GM21576 (cell line): ENCODE measurements around the gene GAK.

Experiments used
- ATAC-seq: cut with Tn5 transposase; IDR thresholded peaks from one replicate; pipeline ENCODE4 v1.9.1; 2021; ENCODE audit warnings: mild to moderate bottlenecking, moderate library complexity; ENCODE audit not compliant: unreplicated experiment

The GAK gene

DNA sequence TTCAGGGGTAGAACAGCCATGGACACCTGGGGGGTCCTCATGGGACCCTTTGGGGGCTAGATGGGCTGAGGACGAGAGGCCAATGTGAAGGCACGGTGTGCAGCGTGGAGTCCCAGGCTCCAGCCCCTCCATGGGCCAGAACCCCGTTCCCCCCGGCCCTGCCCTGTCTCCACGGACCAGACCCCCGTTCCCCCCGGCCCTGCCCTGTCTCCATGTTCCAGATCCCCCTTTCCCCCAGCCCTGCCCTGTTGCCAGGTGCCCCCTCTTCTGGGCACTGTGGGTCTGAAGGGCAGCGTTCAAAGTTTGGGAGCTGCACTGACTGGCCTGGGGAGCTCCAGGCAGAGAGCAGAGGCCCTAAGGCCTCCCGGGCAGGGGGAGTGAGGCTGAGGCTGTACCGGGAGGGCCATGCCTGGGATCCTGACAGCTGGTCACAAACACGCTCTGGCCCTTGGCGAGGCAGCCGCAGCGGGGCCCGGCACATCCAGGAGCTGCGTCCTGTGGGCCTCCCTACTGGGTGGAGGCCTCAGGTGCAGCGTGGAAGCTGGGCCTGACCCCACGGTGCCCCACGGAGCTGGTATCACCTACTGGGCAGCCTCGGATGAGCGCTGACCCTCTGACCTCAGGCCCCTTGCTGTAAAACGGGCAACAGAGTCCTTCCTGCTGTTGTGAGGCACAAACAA is 32.4 kb upstream of the GAK start:
- ATAC-seq, result no peak

DNA sequence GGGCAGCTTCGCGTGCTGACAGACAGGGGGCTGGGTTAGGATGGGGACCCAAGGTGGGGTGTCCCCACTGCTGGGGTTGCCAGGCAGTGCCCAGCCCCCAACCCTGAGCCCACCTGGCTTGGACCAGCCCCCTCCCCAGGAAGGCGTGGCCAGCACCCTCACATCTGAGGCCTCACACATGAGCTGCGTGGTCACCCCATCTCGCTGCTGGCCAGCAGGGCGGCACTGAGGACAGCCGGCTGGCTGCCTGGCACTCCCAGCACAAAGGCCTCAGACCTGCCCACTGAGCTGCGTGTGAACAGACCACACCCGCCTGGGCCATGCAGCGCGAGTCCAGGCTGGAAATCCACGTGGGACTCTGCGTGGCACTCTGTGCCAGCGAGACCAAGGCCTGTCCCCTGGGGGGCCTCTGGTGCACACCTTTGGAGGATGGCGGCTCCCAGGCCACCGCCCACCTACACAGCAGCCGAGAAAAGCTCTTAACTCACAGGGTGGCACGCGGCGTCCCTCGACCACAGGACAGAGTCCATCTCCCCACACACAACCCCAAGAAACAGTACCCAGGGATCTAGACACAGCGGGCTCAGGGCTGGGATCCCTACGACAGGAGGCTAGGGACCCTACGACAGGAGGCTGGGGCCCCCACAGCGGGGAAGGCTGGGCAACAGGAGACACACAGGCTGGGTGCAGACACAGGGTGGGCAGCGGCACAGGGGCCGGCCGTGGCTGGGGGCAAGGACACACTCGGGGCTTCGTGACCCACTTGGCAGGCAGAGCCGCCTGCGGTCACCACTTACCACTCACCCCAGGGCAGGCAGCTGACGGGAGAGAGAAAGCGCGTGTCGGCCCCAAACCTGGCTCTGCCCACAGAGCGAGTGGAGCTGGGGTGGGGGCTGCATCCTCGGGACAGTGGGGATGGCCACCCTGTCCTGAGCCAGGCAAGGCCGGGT is 31.4 kb upstream of the GAK start:
- no peak for ATAC-seq

DNA sequence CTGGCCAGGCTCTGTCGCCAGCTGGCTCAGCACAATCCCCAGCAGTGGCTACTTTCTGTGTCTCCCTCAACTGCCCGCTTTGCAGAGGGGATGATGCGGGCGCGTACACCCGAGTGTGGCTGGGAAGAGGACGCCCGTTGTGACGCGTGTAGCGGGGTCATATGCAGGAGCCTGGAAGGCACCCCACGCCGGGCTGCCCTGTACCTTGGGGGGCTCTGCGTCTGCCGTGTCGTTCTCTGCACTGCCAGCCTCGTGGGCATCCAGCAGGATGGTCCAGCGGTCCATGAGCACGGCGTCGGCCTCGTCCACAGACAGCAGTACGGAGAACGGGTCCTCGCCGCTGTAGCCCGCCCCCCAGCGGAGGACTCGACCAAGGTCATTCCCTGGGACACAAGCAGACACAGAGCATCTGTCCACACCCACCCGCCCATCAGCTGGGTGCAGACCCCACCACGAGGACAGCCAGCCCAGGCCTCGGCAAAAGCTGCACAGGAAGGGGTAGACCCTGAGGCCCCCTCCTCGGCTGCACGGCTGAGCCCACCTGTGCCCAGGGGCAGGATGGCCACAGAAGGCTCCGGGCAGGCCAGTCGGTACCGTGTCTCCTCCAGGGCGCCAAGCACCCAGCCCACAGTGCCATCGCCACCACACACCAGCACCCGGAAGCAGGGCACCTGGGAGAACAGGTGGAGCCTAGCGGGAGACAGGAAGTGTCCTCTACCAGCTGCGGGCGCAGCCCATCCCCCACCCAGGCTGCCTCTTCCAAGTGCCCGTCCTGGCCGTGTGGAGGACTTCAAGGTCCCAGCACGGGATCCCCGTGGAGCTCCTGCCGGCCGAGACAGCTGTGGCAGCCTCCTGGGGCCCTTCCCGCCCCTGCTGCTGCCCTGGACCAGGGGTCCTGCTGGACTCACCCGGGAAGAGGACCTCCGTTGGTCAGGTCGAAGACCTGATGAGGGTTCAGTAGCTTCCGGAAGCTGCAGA is 30.4 kb upstream of the GAK start:
- no peak for ATAC-seq

DNA sequence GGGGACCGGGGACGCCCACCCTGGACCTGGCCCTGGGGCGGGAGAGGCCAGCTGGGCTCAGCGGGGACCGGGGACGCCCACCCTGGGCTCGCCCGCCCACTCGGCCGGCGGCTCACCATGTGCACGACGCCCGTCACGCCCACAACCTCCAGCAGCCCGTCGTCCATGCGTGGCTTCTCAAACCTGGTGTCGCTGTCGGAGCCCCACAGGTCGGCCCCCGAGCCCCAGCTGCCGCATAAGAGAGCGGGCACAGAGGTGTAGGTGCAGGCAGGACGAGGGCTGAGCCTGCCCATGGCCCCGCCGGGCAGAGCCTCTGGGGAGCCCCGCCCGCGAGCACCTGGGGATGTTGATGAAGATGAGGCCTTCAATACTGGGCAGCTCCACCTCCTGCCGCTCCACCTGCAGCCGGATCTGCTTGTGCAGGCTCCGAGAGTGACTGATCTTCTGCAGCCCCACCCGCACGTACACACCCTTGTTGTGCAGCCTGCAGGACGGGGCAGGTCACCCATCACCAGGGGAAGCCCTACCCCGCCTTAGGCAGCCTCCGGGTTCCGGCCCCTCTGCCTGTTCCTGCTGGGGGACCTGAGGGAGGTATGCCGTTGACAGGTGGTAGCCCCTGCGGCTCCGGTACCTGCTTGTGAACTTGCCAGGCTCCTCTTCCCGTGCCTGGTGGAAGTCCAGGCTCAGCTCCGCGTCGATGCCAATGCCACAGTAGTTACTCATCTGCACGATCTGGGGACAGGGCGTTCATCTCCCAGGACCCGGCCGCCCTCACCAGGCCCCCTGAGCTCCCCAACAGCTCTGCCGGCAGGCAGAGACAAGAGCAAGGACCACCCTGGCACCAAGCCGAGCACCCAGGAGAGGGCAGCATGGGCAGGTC is 29.5 kb upstream of the GAK start:
- no peak for ATAC-seq

DNA sequence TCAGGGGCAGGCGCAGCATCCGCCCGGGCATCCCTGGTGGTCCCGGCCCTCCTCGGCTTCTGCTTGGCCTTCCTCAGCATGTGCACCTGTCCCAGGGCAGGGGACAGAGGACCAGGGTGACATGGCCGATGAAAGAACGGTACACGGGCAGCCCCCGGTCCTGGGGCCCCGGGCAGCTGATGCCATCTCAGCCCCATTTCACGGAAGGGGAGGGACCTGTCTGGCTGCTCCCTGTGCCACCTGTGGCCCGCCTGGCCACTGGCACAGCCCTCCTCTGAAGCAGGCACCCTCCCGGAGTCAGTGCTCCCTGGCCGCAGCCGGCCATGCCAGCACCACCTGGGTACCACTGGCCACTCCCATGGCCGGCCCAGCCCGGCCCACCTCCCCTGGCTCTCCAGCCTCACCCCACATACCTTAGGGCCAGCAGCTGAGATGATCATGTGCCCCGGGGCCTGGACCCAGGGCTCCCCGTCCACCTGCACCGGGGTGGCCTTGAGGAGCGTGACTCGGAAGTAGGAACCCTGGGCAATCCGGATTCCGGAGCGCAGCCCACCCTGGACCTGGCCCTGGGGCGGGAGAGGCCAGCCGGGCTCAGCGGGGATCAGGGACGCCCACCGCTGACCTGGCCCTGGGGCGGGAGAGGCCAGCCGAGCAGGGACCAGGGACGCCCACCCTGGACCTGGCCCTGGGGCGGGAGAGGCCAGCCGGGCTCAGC is 28.7 kb upstream of the GAK start:
- no peak for ATAC-seq

DNA sequence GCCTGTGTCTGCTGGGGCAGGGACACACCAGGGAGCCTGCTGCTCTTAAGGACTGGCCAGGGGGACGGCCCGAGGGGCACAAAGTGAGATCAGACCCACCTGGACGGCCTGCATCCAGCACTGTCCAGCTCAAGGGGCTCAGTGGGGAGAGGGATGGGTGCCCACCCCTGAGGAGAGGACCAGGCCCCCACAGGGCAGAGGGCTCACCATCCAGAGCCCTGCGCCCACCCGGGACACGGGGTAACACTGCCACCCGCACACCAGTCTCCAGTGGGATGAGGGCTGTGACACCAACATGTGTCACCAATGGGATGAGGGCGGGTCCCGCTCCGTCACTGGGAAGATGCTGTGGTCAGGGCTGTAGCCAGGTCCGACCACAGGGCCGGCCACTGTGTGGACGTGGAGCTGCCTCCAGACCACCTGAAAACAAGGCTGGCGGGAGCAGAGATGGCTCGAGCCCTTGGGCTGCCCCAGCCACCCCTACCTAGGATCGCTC is 28.1 kb upstream of the GAK start:
- ATAC-seq, result no peak

DNA sequence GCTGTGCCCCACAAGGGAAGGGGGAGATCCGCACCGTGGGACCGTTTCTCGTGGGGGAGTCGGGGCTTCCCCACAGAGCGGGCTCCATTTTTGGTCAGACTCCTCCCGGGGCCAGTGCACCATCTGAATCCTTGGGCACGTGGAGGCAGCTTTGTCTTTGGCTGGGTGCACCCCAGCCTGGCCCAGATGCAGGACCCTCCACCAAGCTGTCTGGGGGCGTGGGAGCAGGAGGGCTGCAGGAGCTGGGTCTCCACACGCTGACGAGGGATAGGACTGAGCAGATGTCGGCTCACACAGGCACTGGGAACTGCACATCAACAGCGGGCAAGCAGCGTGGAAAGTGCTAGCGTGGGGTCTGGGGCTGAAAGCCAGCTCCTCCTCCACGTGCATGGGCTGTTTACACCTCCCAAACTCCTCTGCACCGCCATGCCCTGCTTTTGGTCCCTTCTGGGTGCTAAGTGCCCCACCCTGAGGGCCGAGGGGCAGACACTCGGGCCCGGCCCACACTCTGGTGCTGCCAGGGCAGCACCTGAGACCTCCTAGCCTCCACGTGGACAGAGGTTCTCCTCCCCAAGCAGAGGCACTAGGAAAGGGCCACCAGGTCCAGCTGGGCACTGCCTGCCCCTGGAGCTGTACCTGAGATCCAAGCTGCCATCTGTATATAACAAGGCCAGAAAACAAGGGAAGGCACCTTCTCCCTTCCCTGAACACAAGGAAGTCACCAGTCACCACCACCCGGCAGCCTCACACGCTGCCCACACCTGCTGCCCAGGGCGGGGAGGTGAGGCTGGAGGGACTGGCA is 27.4 kb upstream of the GAK start:
- ATAC-seq, result no peak

DNA sequence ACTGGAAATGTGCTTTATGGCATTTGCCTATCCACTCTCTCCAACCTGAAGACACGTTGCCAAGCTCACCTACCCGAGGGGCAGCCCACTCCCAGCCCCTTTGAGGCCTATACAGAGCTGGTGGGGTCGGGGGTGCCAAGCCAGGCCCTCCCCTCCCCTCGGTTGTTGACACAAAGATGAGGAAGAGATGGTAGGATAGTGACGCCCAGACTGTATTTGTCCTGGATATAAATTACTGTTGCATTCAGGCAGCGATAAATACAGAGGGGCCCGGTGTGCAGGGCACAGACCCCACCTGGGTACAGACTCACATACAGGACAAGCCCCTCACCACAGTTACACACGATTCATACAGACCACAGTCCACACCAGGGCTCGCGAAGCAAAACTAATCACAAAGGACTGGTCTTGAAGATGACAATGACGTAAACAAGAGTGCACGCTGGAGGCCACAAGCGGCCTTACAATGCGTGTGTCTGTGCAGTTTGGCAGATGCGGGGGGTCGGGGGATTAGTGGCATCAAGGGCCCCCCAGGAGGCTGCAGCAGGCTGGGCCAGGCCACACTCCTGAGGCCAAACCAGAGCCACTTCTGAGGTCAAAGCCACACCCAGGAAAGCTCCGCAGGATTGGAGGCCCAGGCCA is 26.7 kb upstream of the GAK start:
- no peak for ATAC-seq

DNA sequence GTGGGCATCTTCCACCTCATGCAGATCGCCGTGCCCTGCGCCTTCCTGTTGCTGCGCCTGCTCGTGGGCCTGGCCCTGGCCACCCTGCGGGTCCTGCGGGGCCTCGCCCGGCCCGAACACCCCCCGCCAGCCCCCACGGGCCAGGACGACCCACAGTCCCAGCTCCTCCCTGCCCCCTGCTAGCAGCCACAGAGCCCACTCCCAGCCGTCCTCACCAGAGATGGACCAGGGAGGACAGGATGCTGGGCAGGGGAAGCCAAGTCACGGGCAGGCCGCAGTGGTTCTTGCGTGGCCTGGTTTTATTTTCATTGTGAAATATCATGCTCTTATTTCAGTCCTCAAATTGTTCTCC is 26.2 kb upstream of the GAK start:
- ATAC-seq, result no peak

DNA sequence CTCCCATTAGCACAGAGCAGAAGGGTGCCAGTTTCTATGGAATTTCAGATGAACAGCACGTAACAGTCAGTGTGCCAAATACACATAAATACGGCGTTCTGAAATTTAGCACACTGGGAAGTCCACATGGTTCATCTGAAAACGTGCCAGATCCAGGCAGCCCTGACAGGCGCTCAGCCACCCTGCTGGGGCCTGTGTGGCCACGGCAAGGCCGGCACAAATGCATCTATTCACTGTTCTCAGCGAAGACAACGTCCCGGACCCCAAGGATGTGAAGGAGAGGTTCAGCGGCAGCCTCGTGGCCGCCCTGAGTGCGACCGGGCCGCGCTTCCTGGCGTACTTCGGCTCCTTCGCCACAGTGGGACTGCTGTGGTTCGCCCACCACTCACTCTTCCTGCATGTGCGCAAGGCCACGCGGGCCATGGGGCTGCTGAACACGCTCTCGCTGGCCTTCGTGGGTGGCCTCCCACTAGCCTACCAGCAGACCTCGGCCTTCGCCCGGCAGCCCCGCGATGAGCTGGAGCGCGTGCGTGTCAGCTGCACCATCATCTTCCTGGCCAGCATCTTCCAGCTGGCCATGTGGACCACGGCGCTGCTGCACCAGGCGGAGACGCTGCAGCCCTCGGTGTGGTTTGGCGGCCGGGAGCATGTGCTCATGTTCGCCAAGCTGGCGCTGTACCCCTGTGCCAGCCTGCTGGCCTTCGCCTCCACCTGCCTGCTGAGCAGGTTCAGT is 25.6 kb upstream of the GAK start:
- no peak for ATAC-seq

DNA sequence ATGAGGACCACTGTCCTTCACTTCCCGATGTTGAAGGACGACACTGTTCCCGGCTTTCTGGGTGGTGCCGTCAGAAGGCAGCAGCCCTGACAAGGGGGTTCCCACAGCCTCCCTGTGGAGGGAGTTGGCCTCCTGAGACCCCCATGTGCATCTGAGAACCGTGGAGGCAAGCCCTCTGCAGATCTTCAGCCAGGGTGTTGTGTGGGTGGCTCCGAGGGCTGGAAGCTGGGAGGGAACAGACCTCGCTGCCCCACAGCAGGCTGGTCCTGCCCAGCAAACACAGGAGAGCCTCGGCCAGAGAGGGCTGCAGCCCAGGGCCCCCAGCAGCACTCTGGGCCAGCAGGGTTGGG is 25.1 kb upstream of the GAK start:
- no peak for ATAC-seq

DNA sequence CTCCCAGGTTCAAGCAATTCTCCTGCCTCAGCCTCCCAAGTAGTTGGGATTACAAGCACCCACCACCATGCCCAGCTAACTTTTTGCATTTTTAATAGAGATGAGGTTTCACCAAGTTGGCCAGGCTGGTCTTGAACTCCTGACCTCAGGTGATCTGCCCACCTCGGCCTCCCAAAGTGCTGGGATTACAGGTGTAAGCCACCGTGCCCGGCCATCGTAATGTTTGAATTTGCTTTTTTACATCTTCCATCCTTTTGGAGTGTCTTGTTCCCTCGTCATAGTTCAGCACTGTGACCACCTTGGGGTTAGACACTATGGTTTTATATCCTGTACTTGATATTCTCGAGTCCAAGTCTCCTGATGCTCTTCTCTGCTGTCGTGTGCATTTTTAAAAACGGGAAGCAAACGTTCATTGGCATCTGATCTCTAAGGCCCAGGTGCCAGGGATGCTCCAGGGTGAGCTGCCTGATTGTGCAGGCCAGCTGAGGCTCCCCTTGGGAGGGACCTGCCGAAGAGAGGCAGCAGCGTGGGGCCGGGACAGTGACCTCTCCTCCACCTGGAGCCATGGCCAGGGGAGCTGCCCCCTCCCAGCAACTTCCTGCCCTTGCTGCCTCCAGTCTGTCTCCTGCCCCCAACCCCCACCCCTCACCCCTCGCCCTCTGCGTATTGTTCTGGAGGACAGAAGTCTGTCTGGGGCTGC is 24.6 kb upstream of the GAK start:
- ATAC-seq, result no peak

DNA sequence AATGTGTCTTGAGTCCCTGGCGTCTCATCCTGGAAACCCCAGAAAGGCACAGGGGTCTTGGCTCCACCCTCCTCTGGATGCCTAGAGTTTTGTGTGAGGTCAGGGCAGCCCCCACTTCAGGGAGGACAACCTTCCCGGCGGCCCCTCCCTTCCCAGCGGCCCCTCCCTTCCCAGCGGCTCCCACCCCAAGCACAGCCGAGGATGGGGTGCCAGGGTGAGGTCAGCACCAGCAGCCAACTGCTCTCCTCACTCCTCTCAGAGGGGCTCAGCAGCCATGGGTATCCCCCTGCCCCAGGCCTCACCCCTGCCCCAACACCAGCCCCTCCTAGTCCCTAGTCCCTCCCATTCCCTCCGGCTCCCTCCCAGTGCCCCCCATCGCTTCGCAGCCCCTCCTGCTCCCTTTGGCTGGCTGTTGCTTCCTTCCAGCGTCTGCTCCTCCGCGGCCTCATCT is 23.8 kb upstream of the GAK start:
- ATAC-seq, result no peak

DNA sequence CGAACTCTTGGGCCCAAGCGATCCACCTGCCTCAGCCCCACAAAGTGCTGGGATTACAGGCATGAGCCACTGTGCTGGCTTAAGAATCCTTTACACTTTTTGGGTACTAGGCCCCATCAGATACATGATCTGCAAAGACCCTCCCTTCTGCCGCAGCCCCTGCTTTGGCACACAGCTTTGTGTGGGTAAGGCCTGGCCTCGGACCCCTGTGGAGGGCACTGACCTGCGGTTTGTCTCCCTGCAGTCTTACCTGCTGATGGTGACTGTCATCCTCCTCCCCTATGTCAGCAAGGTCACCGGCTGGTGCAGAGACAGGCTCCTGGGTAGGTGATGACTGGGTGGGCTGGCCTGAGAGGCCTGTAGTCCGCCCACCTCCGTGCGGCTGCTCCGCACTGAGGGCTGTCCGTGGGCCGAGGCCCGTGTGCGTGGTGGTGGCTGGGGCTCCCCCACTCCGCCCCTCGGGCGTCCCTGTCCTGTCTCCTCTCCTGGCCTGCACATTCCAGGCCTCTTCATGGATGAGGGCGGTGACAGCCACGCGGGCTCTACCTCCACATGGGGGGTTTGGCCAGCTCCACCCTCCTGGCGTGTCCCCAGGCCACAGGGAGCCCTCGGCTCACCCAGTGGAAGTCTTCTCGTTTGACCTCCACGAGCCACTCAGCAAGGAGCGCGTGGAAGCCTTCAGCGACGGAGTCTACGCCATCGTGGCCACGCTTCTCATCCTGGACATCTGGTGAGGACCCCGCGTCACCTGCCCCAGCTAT is 23.2 kb upstream of the GAK start:
- no peak for ATAC-seq

DNA sequence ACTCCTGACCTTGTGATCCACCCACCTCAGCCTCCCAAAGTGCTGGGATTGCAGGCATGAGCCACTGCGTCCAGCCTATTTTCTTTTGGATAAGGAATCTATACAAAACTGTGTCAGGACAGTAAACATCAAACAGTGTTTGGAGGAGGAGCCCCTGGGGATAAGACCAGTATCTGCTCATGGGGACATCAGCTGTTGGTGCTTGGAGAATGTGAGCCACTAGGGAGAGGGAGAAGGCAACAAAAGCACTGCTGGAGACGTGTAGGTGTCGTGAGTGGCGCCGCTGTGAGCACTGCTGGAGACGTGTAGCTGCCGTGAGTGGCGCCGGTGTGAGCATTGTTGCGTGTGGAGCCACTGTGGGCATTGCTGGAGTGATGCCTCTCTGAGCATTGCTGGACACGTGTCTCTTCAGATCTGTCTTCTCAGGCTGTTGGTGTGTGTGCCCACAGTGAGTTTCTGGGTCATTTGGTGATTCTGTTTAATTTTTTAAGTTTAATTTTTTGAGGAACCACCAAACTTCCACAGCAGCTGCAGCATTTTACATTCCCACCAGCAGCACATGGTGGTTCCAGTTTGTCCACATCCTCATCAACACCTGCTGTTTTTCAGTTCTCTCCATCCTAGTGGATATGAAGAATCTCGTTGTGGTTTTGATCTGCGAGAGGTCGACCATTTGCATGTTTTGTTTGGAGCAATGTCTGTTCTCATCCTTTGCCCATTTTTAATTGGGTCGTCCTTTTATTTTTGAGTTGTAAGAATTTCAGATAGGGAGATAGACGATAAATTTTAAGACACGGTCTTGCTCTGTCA is 22.3 kb upstream of the GAK start:
- ATAC-seq, result no peak
